Lower leg skin (tissue), 4 donors: Measurements from ENCODE around the gene SULT4A1. TPM values are rescaled to one million over a fixed set of nuclear protein-coding genes. Genes with fewer than 3 reads are reported as not detected.

ENCODE experiments used
- DNase-seq, 2 donors: peaks; one replicate each; pipeline ENCODE4 v3.0.0-alpha.2; 2019; ENCODE audit warnings: low spot score in 2 of 2
- H3K4me3 ChIP-seq: fragments of 200-600 bp; sonication (generic); 2 replicates; pipeline ENCODE4 v1.5.1; 2017; ENCODE audit warnings: mild to moderate bottlenecking, low read depth; ENCODE audit not compliant: poor library complexity, severe bottlenecking
- POLR2A ChIP-seq, 2 donors: fragments of 450-650 bp; IDR thresholded peaks; one replicate each; pipeline ENCODE4 v1.6.1; 2016 to 2017; ENCODE audit warnings: antibody characterized with exemption in 2 of 2, mild to moderate bottlenecking in 1 of 2, moderate library complexity in 1 of 2
- WGBS, 2 donors: methylation state at CpG; one replicate each; pipeline ENCODE4 v1.1.5; 2018; 5-methylcytosine and 5-hydroxymethylcytosine counted together
- intact Hi-C: fragments of 100-400 bp; cut with DNase I; formaldehyde crosslinking; loops from one replicate; pipeline ENCODE4 v1.15.0; 2023; ENCODE audit warnings: low total_unique reads
- total RNA-seq, 4 donors: library from RNA; depleted of rRNA; stranded (reverse); fragments of >200 nt; gene quantifications; one replicate each; pipeline ENCODE4 v1.1.0, GENCODE V29; 2016
- TF ChIP-seq, protein P1 (sequence below), 3 donors: fragments of 450-650 bp; IDR thresholded peaks; one replicate each; pipeline ENCODE4 v1.5.1; 2016; ENCODE audit warnings: antibody characterized with exemption in 3 of 3, mild to moderate bottlenecking in 3 of 3, moderate library complexity in 2 of 3

SULT4A1 gene
- total RNA-seq, 4 donors from 2014 or later, result not detected

- no peak for DNase-seq
- H3K4me3 ChIP-seq, result no peak overlapping the region
- TF ChIP-seq, protein P1, sequence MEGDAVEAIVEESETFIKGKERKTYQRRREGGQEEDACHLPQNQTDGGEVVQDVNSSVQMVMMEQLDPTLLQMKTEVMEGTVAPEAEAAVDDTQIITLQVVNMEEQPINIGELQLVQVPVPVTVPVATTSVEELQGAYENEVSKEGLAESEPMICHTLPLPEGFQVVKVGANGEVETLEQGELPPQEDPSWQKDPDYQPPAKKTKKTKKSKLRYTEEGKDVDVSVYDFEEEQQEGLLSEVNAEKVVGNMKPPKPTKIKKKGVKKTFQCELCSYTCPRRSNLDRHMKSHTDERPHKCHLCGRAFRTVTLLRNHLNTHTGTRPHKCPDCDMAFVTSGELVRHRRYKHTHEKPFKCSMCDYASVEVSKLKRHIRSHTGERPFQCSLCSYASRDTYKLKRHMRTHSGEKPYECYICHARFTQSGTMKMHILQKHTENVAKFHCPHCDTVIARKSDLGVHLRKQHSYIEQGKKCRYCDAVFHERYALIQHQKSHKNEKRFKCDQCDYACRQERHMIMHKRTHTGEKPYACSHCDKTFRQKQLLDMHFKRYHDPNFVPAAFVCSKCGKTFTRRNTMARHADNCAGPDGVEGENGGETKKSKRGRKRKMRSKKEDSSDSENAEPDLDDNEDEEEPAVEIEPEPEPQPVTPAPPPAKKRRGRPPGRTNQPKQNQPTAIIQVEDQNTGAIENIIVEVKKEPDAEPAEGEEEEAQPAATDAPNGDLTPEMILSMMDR (IDR thresholded peaks at IDR 0.05), result no peak
- no peak for TF ChIP-seq POLR2A (IDR thresholded peaks at IDR 0.05)
- WGBS, 2 donors, result 81 to 84% methylated on average over 5 of the region's 5 CpGs
- intact Hi-C loops, result no loop called here
These were observed 59.3 kb downstream of the SULT4A1 start for GRCh38 chr22:43802897-43803495.

GRCh38 chr22:43800970-43801369 lies 61.3 kb downstream of the SULT4A1 start:
- intact Hi-C loops, result no loop called here
- WGBS, 2 donors, result 81 to 95% methylated on average over 1 of the region's 1 CpG
- no peak for DNase-seq
- H3K4me3 ChIP-seq, result no peak overlapping the region
- no peak for TF ChIP-seq POLR2A (IDR thresholded peaks at IDR 0.05)

GRCh38 chr22:43798492-43798891 lies 63.8 kb downstream of the SULT4A1 start:
- no peak for TF ChIP-seq POLR2A (IDR thresholded peaks at IDR 0.05)
- TF ChIP-seq, protein P1 (IDR thresholded peaks at IDR 0.05), result no peak
- intact Hi-C loops, result no loop called here
- DNase-seq, result no peak

GRCh38 chr22:43796567-43796966 lies 65.7 kb downstream of the SULT4A1 start:
- H3K4me3 ChIP-seq, result no peak overlapping the region
- intact Hi-C loops, result no loop called here
- no peak for TF ChIP-seq POLR2A (IDR thresholded peaks at IDR 0.05)
- TF ChIP-seq, protein P1 (IDR thresholded peaks at IDR 0.05), result no peak
- 63 to 75% methylated on average over 8 of the region's 8 CpGs for WGBS, 2 donors
- no peak for DNase-seq

More at GRCh38 chr22:43798492-43798891, 63.8 kb downstream of the SULT4A1 start:
- H3K4me3 ChIP-seq, result no peak overlapping the region
- 80 to 89% methylated on average over 5 of the region's 5 CpGs for WGBS, 2 donors

- H3K4me3 ChIP-seq, result no peak overlapping the region
- 89 to 90% methylated on average over 7 of the region's 7 CpGs for WGBS, 2 donors
- no peak for TF ChIP-seq POLR2A (IDR thresholded peaks at IDR 0.05)
- TF ChIP-seq, protein P1 (IDR thresholded peaks at IDR 0.05), result no peak
- no peak for DNase-seq
- intact Hi-C loops, result no loop called here
These were observed 67.0 kb downstream of the SULT4A1 start for GRCh38 chr22:43795320-43795719.

DNA sequence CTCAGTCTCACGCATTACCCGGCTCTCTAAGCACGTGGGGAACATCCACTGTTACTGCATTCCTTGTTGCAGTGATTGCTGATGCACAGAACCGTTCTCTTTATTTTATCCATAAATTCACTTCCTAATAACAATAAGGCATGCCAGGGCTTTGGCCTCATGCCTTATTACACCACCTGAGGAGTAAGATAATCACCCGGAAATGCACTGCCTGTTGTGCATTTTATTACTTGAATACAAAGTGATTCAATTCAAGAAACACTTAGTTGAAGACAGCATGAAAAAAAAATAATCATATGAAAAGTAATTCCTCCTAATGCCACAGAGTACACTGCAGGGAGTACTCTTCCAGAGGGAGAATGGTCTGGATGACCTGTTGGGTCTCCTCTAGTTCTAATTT lies 69.4 kb downstream of the SULT4A1 start:
- intact Hi-C loops, result no loop called here
- TF ChIP-seq POLR2A (IDR thresholded peaks at IDR 0.05), result no peak
- TF ChIP-seq, protein P1 (IDR thresholded peaks at IDR 0.05), result no peak
- no peak overlapping the region for H3K4me3 ChIP-seq
- no peak for DNase-seq
- WGBS, 2 donors, result 48 to 68% methylated on average over 5 of the region's 5 CpGs
